CD8-positive, alpha-beta memory T cell (primary cell): Measurements from ENCODE around the gene SEPTIN3. TPM values are rescaled to one million over a fixed set of nuclear protein-coding genes. Genes with fewer than 3 reads are reported as not detected.
A peak's percentile ranks its signal among the peaks of the same experiment; 100 is the strongest.

Experiments
- CTCF ChIA-PET: fragments of 350-600 bp; sonication (Branson Sonifier 250); formaldehyde crosslinking; loops from one replicate; lab custom pipeline; 2021; ENCODE audit warnings: antibody characterized with exemption; lab: Charles Lee
- POLR2A ChIA-PET: fragments of 350-600 bp; sonication (Branson Sonifier 250); formaldehyde crosslinking; loops from one replicate; lab custom pipeline; 2021; ENCODE audit warnings: antibody characterized with exemption; lab: Charles Lee
- DNase-seq, 5 donors: peaks; one replicate each; pipeline versions ENCODE4 v3.0.0 to v3.0.0-alpha.2; 2020 to 2022; ENCODE audit warnings: mixed read lengths in 1 of 5
- H3K27ac ChIP-seq: one replicate; pipeline ENCODE4 v1.7.0; 2013; ENCODE audit warnings: low read depth, mild to moderate bottlenecking, low read length, moderate library complexity
- H3K27me3 ChIP-seq: 2 replicates; pipeline ENCODE4 v1.7.0; 2013; ENCODE audit warnings: low read length, mild to moderate bottlenecking; ENCODE audit not compliant: insufficient read depth, poor library complexity, severe bottlenecking
- H3K36me3 ChIP-seq: 2 replicates; pipeline ENCODE4 v1.7.0; 2013; ENCODE audit warnings: mild to moderate bottlenecking, low read length, moderate library complexity; ENCODE audit not compliant: insufficient read depth
- H3K4me1 ChIP-seq: 2 replicates; pipeline ENCODE4 v1.7.0; 2013; ENCODE audit warnings: mild to moderate bottlenecking, low read length, moderate library complexity; ENCODE audit not compliant: insufficient read depth
- H3K4me3 ChIP-seq: 2 replicates; pipeline ENCODE4 v1.7.0; 2013; ENCODE audit warnings: mild to moderate bottlenecking, low read length
- H3K9me3 ChIP-seq: 2 replicates; pipeline ENCODE4 v1.7.0; 2013; ENCODE audit warnings: mild to moderate bottlenecking, low read length
- H3K27ac Mint-ChIP-seq, 8 donors: one replicate each; pipeline ENCODE4 v1.8.0; 2020 to 2021; ENCODE audit warnings: mixed read lengths in 8 of 8, mild to moderate bottlenecking in 6 of 8, inconsistent platforms in 3 of 8, moderate library complexity in 3 of 8
- H3K27me3 Mint-ChIP-seq, 2 donors: one replicate each; pipeline ENCODE4 v1.8.0; 2020 to 2021; ENCODE audit warnings: mixed read lengths in 2 of 2, mild to moderate bottlenecking in 1 of 2, moderate library complexity in 1 of 2
- H3K36me3 Mint-ChIP-seq, 3 donors: one replicate each; pipeline ENCODE4 v1.8.0; 2020 to 2021; ENCODE audit warnings: mixed read lengths in 3 of 3, inconsistent platforms in 1 of 3, mild to moderate bottlenecking in 1 of 3
- H3K4me1 Mint-ChIP-seq, 3 donors: one replicate each; pipeline ENCODE4 v1.8.0; 2020 to 2021; ENCODE audit warnings: mixed read lengths in 3 of 3, inconsistent platforms in 1 of 3, mild to moderate bottlenecking in 1 of 3
- H3K4me3 Mint-ChIP-seq, 7 donors: one replicate each; pipeline ENCODE4 v1.8.0; 2020 to 2021; ENCODE audit warnings: mixed read lengths in 7 of 7, mild to moderate bottlenecking in 6 of 7, moderate library complexity in 4 of 7, inconsistent platforms in 2 of 7
- H3K9me3 Mint-ChIP-seq, 5 donors: one replicate each; pipeline ENCODE4 v1.8.0; 2020 to 2022; ENCODE audit warnings: mixed read lengths in 5 of 5, mild to moderate bottlenecking in 3 of 5, moderate library complexity in 2 of 5, inconsistent platforms in 1 of 5
- polyA plus RNA-seq: library from polyadenylated mRNA; unstranded; fragments of 300-500 nt; fragmentation: Illumina TruSeq; gene quantifications from one replicate; pipeline ENCODE4 v1.2.3, GENCODE V29; 2021
- total RNA-seq, 2 experiments: library from RNA; stranded (reverse); gene quantifications; one replicate each; pipeline ENCODE4 v1.2.3, GENCODE V29; 2021

Gene SEPTIN3
- total and polyA plus RNA-seq, 3 experiments from 2014 or later = 0.33 to 0.51 TPM; not detected in 1

DNA sequence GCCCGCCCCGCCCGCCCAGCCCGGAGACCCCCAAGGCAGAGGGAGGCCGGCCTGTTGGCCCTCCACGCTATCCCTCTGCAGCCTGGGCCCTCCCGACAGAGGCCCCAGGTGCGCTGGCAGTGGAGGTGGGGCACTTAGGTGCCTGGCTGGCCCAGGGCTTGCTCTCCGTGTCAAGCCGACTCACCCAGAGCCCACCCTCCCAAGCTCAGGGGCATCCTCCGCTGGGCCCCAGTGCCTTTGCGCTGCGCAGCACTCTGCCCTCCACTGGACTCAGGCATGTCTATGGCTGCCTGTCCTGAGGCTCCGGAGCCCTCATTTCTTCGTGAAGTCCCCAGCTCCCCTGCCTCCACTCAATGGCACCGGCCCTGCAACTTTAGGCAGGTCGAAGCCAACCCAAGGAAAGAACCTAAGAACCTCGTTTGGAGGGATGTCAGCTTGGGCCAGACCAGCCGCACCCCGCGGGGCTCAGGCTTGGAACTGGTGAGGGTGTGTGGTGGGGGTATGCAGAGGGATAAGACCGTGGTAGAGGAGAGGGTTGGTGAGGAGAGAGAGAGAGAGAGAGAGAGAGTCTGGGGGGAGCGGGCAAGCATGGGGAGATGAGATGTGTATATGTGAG lies 11.2 kb upstream of the SEPTIN3 start:
- Histone ChIP-seq H3K27ac (no peak overlapping the region), H3K4me1 (no peaks in the 10 kb centered on the region), H3K27me3 (no peaks in the 10 kb centered on the region), H3K36me3 (no peaks in the 10 kb centered on the region), H3K4me3 (no peak overlapping the region), H3K9me3 (no peaks in the 10 kb centered on the region)
- ChIA-PET POLR2A (no interaction called here), CTCF (interaction anchor here (1.1 to 1.8 kb wide), 3 partner anchors 17 to 261 kb away, joined by 3 to 5 read pairs (median 4); no protein-coding TSS in a partner anchor)
- no peaks in the 10 kb centered on the region for H3K27me3 Mint-ChIP-seq
- H3K4me3 Mint-ChIP-seq = peak overlapping the region in 1 of 7 donors; percentile 9
- no peak overlapping the region for H3K27ac Mint-ChIP-seq
- H3K9me3 Mint-ChIP-seq = no peaks in the 10 kb centered on the region
- no peak for DNase-seq
- no peaks in the 10 kb centered on the region for H3K36me3 Mint-ChIP-seq
- H3K4me1 Mint-ChIP-seq = peaks cover 3 to 5% (median 4%) of the 10 kb centered on the region in 3 donors

DNA sequence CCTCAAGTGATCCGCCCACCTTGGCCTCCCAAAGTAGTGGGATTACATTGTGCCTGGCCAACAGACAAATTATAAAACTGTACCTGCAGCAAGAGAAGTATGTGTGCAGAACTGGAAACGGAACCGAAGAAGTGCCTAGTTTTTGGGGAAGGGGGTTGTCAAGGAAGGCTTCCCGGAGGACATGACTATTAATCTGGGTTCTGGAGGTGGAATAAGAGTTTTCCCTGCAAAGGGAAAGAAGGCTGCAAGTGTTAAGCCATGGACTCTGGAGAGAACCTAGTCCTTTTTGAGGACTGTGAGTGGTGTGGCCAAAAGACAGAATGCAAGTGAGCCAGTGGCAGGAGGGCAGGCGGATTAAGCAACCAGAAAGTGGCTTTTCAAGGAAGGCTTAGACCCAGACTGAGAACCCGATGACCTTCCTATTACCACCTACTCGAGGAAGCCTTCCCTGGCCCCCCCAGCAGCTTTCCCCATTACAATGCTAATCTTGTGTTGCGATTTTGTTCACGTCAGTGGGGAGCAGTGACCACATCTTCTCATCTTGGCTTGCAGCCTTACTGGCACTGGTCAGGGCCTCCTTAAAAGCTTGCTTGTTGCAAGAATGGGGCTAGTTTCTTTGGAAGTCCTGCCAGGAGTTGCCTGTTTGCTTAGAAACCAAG lies 5.7 kb upstream of the SEPTIN3 start:
- Mint-ChIP-seq H3K27me3 (peaks cover 0 to 3% of the 10 kb centered on the region in 2 donors), H3K4me3 (no peak overlapping the region), H3K9me3 (no peaks in the 10 kb centered on the region), H3K27ac (peak overlapping the region in 2 of 8 donors; percentile 6 to 17), H3K36me3 (no peaks in the 10 kb centered on the region), H3K4me1 (no peaks in the 10 kb centered on the region)
- Histone ChIP-seq H3K27ac (no peak overlapping the region), H3K4me1 (no peaks in the 10 kb centered on the region), H3K36me3 (no peaks in the 10 kb centered on the region), H3K4me3 (no peak overlapping the region), H3K9me3 (no peaks in the 10 kb centered on the region), H3K27me3 (no peaks in the 10 kb centered on the region)
- ChIA-PET CTCF (no interaction called here), POLR2A (no interaction called here)
- no peak for DNase-seq

DNA sequence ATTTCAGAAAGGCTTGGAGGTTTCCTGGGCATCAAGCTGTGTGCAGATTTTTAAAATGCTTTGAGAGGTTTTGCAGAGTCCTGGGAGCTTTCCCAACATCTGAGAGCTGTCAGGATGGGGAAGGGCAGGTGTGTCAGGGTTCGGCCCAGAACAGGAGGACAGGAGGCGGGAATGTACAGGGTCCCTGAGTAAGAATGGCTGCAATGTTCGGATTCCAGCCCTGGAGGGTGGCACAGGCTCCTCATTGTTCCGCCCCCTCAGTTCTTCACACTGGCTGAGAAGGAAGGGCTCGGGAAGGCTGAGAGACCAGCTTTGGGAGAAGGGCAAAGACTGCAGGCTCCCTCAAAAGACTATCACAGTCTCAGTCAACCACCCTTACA lies 5.1 kb upstream of the SEPTIN3 start:
- Mint-ChIP-seq H3K4me3 (no peak overlapping the region), H3K36me3 (no peaks in the 10 kb centered on the region), H3K27ac (peak overlapping the region in 1 of 8 donors; percentile 5), H3K27me3 (peaks cover 0 to 3% of the 10 kb centered on the region in 2 donors), H3K9me3 (no peaks in the 10 kb centered on the region), H3K4me1 (no peaks in the 10 kb centered on the region)
- no peak overlapping the region for H3K4me3 ChIP-seq
- no peak for DNase-seq
- ChIA-PET POLR2A (no interaction called here), CTCF (no interaction called here)
- no peaks in the 10 kb centered on the region for H3K4me1 ChIP-seq
- H3K36me3 ChIP-seq = no peaks in the 10 kb centered on the region
- H3K9me3 ChIP-seq = no peaks in the 10 kb centered on the region
- no peak overlapping the region for H3K27ac ChIP-seq
- H3K27me3 ChIP-seq = no peaks in the 10 kb centered on the region

DNA sequence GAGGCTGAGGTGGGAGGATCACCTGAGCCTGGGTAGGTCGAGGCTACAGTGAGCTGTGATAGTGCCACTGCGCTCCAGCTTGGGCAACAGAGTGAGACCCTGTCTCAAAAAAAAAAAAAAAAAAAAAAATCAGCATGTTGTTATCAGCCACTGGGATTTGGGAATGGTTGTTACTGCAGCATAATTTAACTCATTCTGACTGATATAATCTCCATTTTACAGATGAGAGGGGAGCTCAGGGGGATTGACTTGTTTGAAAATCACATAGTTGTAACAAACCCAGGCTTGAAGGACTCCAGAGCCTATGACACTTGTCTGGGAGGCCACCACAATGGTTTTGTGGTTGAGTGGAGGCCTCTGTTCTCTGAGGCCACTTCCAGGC lies 3.0 kb upstream of the SEPTIN3 start:
- POLR2A ChIA-PET = interaction anchor here (0.7 kb wide), 1 partner anchor 168 kb away, joined by 5 read pairs; no protein-coding TSS in a partner anchor

DNA sequence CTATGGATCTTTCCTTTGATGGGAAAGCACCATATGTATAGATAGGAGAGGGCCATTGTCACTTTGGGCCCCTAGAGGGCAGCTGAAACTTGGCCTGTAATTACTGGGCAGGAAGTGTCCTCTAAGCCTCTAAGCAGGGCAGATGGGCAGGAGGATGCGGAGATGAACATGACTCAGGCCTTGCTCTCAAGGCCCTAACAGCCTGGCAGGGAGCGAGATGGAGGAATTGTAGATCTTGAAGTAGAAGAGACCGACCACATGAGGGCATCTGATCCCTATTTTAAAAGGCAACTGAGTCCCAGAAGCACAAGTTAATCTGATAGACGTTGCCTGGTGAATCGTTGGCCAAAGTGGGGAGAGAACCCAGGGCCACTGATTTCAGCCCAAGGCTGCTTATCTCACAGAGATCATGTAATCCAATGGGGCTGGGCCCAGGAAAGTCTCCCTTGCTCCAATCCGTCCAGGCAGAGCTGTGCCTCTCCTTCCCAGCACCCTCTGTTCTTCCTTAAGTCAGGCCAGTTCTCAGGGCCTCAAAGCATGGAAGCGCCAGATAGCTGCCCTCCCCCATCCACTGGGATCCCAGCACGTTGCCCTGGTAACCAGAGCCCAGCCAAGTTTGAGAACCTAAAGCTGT lies 2.5 kb upstream of the SEPTIN3 start:
- H3K9me3 Mint-ChIP-seq = no peaks in the 10 kb centered on the region
- POLR2A ChIA-PET = interaction anchor here (0.7 kb wide), 1 partner anchor 168 kb away, joined by 5 read pairs; no protein-coding TSS in a partner anchor
- CTCF ChIA-PET = interaction anchor here (0.9 to 2.6 kb wide), 5 partner anchors 125 to 478 kb away, joined by 3 to 11 read pairs (median 3); no protein-coding TSS in a partner anchor

More for the DNA sequence above, 3.0 kb upstream of the SEPTIN3 start:
- Mint-ChIP-seq H3K27me3 (peaks cover 5 to 10% of the 10 kb centered on the region in 2 donors), H3K27ac (no peak overlapping the region), H3K36me3 (no peaks in the 10 kb centered on the region), H3K9me3 (no peaks in the 10 kb centered on the region), H3K4me1 (no peaks in the 10 kb centered on the region), H3K4me3 (no peak overlapping the region)
- DNase-seq = no peak
- Histone ChIP-seq H3K36me3 (no peaks in the 10 kb centered on the region), H3K4me1 (no peaks in the 10 kb centered on the region), H3K9me3 (no peaks in the 10 kb centered on the region), H3K27ac (no peak overlapping the region), H3K4me3 (no peak overlapping the region), H3K27me3 (no peaks in the 10 kb centered on the region)
- CTCF ChIA-PET = interaction anchor here (0.9 to 1.5 kb wide), 3 partner anchors 469 to 472 kb away, joined by 3 to 6 read pairs (median 3); no protein-coding TSS in a partner anchor

DNA sequence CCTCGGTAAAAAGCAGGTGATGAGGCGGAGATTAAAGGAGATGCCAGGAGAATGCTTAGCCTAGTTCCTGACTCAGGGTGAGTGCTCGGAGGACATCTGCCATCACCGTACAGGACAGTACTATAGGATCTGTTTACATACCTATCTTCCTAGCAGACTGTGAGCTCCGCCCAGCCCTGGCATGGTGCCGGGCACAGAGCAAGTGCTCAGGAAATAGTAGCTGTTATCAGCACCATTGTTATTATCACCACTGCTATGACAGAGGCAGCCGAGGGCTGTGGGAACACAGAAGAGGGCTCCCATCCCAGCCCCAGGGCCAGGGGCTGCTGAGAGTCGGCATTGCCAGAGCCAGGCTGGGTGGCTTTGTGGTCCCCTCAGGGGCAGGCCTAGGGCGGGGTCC lies 642 bp upstream of the SEPTIN3 start:
- Mint-ChIP-seq H3K4me3 (no peak overlapping the region), H3K27me3 (peaks cover 5 to 24% of the 10 kb centered on the region in 2 donors), H3K9me3 (no peaks in the 10 kb centered on the region), H3K27ac (no peak overlapping the region), H3K4me1 (no peaks in the 10 kb centered on the region), H3K36me3 (no peaks in the 10 kb centered on the region)
- Histone ChIP-seq H3K27me3 (peaks cover 7% of the 10 kb centered on the region), H3K9me3 (no peaks in the 10 kb centered on the region), H3K4me3 (no peak overlapping the region), H3K4me1 (no peaks in the 10 kb centered on the region), H3K36me3 (no peaks in the 10 kb centered on the region), H3K27ac (no peak overlapping the region)
- POLR2A ChIA-PET = no interaction called here
- no peak for DNase-seq
- CTCF ChIA-PET = interaction anchor here (0.6 to 2.6 kb wide), 3 partner anchors 9 to 476 kb away, joined by 3 to 11 read pairs (median 3); no protein-coding TSS in a partner anchor

More for the DNA sequence above, 2.5 kb upstream of the SEPTIN3 start:
- no peaks in the 10 kb centered on the region for H3K4me1 ChIP-seq
- H3K4me3 ChIP-seq = no peak overlapping the region
- H3K27ac ChIP-seq = no peak overlapping the region
- Mint-ChIP-seq H3K27me3 (peaks cover 5 to 14% of the 10 kb centered on the region in 2 donors), H3K36me3 (no peaks in the 10 kb centered on the region), H3K4me3 (no peak overlapping the region), H3K27ac (no peak overlapping the region), H3K4me1 (no peaks in the 10 kb centered on the region)
- no peaks in the 10 kb centered on the region for H3K9me3 ChIP-seq
- H3K27me3 ChIP-seq = no peaks in the 10 kb centered on the region
- H3K36me3 ChIP-seq = no peaks in the 10 kb centered on the region
- DNase-seq = peak in 2 of 5 donors; percentile 20 to 33

DNA sequence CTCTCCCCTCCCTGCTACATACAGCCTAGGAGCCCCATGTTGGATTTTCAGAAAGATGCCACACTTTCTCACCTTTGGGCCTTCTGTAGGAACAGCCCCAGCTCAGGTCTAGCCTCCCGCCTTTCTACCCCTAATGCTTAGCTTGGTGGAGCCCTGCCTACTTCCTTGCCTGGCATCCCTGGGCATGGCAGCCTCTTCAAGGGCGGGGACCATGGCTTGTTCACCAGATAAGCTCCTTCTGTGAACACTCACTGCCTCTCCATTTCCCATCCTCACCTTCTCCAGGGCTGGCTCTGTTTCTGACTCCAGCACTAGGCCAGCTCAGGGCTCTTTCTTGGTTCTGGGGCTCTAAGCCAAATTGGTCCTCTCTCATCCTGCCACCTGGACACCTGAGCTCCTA lies 1.4 kb downstream of the SEPTIN3 start:
- Histone ChIP-seq H3K9me3 (no peaks in the 10 kb centered on the region), H3K4me3 (no peak overlapping the region), H3K27me3 (peaks cover 8% of the 10 kb centered on the region), H3K27ac (no peak overlapping the region), H3K36me3 (no peaks in the 10 kb centered on the region), H3K4me1 (no peaks in the 10 kb centered on the region)
- DNase-seq = no peak
- Mint-ChIP-seq H3K4me1 (peaks cover 0 to 2% (median 2%) of the 10 kb centered on the region in 3 donors), H3K9me3 (no peaks in the 10 kb centered on the region), H3K27me3 (peaks cover 9 to 34% of the 10 kb centered on the region in 2 donors), H3K4me3 (no peak overlapping the region), H3K27ac (no peak overlapping the region), H3K36me3 (no peaks in the 10 kb centered on the region)
- CTCF ChIA-PET = interaction anchor here (0.9 to 1.0 kb wide), 2 partner anchors 44 to 120 kb away, joined by 3 read pairs; partner anchors contain the start of genes NDUFA6 and TNFRSF13C
- POLR2A ChIA-PET = no interaction called here
